CD4-positive, alpha-beta T cell (primary cell): ENCODE data around the gene HSPB2. TPM values are rescaled to one million over a fixed set of nuclear protein-coding genes. Genes with fewer than 3 reads are reported as not detected.

ENCODE experiments used
- ATAC-seq: fragments of 200-7000 bp; cut with Tn5 transposase; one replicate; pipeline ENCODE4 v1.10.0; 2022; ENCODE audit warnings: mild to moderate bottlenecking; ENCODE audit not compliant: poor library complexity
- CTCF ChIA-PET: fragments of 350-600 bp; sonication (Branson Sonifier 250); formaldehyde crosslinking; loops from one replicate; lab custom pipeline; 2021; ENCODE audit warnings: antibody characterized with exemption, inconsistent platforms; lab: Charles Lee
- POLR2A ChIA-PET: fragments of 350-600 bp; sonication (Branson Sonifier 250); formaldehyde crosslinking; loops from one replicate; lab custom pipeline; 2021; ENCODE audit warnings: antibody characterized with exemption, inconsistent platforms; lab: Charles Lee
- DNase-seq, 14 experiments: peaks; one replicate each; pipeline ENCODE4 v3.0.0-alpha.2; 2013 to 2020; ENCODE audit warnings: mixed read lengths in 2 of 14
- H3K27ac ChIP-seq, 2 donors: one replicate each; pipeline versions ENCODE4 v1.5.1 to v1.7.0; 2013; ENCODE audit warnings: low read length in 2 of 2, low read depth in 1 of 2, mild to moderate bottlenecking in 1 of 2
- H3K27me3 ChIP-seq, 2 experiments: 1 replicate in 1 of 2; 2 replicates in 1 of 2; pipeline versions ENCODE4 v1.6.1 to v1.7.0; 2013; ENCODE audit warnings: low read length in 2 of 2, control low read depth in 1 of 2, mild to moderate bottlenecking in 1 of 2, moderate library complexity in 1 of 2; ENCODE audit not compliant: insufficient read depth in 2 of 2, control insufficient read depth in 1 of 2
- H3K36me3 ChIP-seq: one replicate; pipeline ENCODE4 v1.6.1; 2013; ENCODE audit warnings: low read length, control low read depth; ENCODE audit not compliant: insufficient read depth
- H3K4me1 ChIP-seq: one replicate; pipeline ENCODE4 v1.6.1; 2013; ENCODE audit warnings: low read length, control low read depth; ENCODE audit not compliant: insufficient read depth
- H3K4me3 ChIP-seq: one replicate; pipeline ENCODE4 v1.5.1; 2013; ENCODE audit warnings: mild to moderate bottlenecking, low read length, moderate library complexity
- H3K9me3 ChIP-seq, 2 experiments: 1 replicate in 1 of 2; 2 replicates in 1 of 2; pipeline versions ENCODE4 v1.6.1 to v1.7.0; 2013; ENCODE audit warnings: low read length in 2 of 2, mild to moderate bottlenecking in 2 of 2, control low read depth in 1 of 2, moderate library complexity in 1 of 2; ENCODE audit not compliant: control insufficient read depth in 1 of 2, insufficient read depth in 1 of 2
- H3K27ac Mint-ChIP-seq: one replicate; pipeline ENCODE4 v1.8.0; 2020; ENCODE audit warnings: mixed read lengths
- H3K27me3 Mint-ChIP-seq: one replicate; pipeline ENCODE4 v1.8.0; 2021; ENCODE audit warnings: mixed read lengths
- H3K36me3 Mint-ChIP-seq: one replicate; pipeline ENCODE4 v1.8.0; 2021; ENCODE audit warnings: low read depth, mixed read lengths
- H3K4me1 Mint-ChIP-seq: one replicate; pipeline ENCODE4 v1.8.0; 2021; ENCODE audit warnings: low read depth, mixed read lengths
- H3K4me3 Mint-ChIP-seq: one replicate; pipeline ENCODE4 v1.8.0; 2020; ENCODE audit warnings: mild to moderate bottlenecking, mixed read lengths
- H3K9me3 Mint-ChIP-seq: one replicate; pipeline ENCODE4 v1.8.0; 2020; ENCODE audit warnings: mixed read lengths
- intact Hi-C, 2 experiments: fragments of 100-400 bp; cut with DNase I in 1 of 2; cut with micrococcal nuclease in 1 of 2; formaldehyde crosslinking; loops; one replicate each; pipeline versions ENCODE4 v1.15.1 to v1.9.0; 2023 to 2025; cut with DNase I, micrococcal nuclease
- total RNA-seq, 174 experiments: library from RNA in 2 of 174; stranded (reverse) in 2 of 174; gene quantifications; one replicate each; pipeline ENCODE4 v1.2.3 and lab custom pipeline; 2021 to 2026
- TF ChIP-seq, protein P1 (sequence below): fragments of 200-600 bp; IDR thresholded peaks from one replicate; pipeline ENCODE4 v1.8.0; 2022; ENCODE audit warnings: antibody characterized with exemption, mild to moderate bottlenecking

HSPB2 gene
- total RNA-seq, 2 experiments from 2014 or later: not detected

DNA sequence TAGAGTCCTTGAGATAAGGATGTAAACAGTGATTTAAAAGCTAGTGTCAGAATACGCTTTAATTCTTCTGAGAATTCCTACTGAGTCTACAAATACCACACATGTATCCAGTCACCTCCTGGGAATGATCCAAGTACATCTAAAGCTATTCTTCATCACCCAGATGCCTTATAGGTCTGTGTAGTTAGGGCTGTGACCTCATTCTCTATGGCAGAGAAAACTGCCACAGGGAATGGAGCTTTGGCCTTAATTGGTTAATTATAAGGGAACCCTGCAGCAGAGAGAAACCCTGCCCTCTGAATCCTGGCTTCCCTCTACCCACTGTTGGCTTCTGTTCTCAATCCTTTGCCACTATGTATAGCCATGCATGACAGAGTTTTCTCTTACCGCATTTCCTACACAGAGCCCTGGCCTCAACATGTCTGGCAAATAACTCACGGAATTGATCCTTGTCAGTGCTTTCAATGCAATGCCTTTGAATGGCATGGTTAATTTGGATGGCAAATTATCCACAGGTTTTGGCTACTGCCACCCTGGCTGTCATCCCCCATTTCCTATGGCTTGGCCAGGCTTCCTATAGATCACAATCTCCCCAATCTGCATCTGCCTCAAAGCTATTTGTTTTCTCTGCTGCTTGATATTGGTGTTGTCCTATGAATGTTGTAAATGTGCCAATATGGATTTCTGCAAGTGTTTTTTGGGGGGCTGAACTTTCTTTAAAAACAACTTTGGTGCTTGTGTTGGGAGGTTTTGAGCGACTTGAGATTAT lies 27.5 kb downstream of the HSPB2 start:
- no peaks in the 10 kb centered on the region for H3K9me3 Mint-ChIP-seq
- H3K36me3 Mint-ChIP-seq: no peaks in the 10 kb centered on the region
- Histone ChIP-seq H3K4me1 (peaks cover 31% of the 10 kb centered on the region), H3K9me3 (no peaks in the 10 kb centered on the region), H3K27ac (no peak overlapping the region), H3K36me3 (no peaks in the 10 kb centered on the region), H3K4me3 (no peak overlapping the region), H3K27me3 (no peaks in the 10 kb centered on the region)
- H3K27ac Mint-ChIP-seq: peak overlapping the region; percentile 84
- H3K27me3 Mint-ChIP-seq: no peaks in the 10 kb centered on the region
- H3K4me3 Mint-ChIP-seq: no peak overlapping the region
- intact Hi-C loops: loop anchor here (2.0 to 5.0 kb wide), 2 partner anchors 43 to 82 kb away; no protein-coding TSS in a partner anchor
- H3K4me1 Mint-ChIP-seq: peaks cover 43% of the 10 kb centered on the region
- POLR2A ChIA-PET: no interaction called here
- CTCF ChIA-PET: interaction anchor here (1.3 to 1.6 kb wide), 2 partner anchors 13 to 147 kb away, joined by 3 read pairs; partner anchors contain the start of genes SDHD and TIMM8B
- no peak for ATAC-seq
- TF ChIP-seq, protein P1, sequence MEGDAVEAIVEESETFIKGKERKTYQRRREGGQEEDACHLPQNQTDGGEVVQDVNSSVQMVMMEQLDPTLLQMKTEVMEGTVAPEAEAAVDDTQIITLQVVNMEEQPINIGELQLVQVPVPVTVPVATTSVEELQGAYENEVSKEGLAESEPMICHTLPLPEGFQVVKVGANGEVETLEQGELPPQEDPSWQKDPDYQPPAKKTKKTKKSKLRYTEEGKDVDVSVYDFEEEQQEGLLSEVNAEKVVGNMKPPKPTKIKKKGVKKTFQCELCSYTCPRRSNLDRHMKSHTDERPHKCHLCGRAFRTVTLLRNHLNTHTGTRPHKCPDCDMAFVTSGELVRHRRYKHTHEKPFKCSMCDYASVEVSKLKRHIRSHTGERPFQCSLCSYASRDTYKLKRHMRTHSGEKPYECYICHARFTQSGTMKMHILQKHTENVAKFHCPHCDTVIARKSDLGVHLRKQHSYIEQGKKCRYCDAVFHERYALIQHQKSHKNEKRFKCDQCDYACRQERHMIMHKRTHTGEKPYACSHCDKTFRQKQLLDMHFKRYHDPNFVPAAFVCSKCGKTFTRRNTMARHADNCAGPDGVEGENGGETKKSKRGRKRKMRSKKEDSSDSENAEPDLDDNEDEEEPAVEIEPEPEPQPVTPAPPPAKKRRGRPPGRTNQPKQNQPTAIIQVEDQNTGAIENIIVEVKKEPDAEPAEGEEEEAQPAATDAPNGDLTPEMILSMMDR: no peak
- no peak for DNase-seq

DNA sequence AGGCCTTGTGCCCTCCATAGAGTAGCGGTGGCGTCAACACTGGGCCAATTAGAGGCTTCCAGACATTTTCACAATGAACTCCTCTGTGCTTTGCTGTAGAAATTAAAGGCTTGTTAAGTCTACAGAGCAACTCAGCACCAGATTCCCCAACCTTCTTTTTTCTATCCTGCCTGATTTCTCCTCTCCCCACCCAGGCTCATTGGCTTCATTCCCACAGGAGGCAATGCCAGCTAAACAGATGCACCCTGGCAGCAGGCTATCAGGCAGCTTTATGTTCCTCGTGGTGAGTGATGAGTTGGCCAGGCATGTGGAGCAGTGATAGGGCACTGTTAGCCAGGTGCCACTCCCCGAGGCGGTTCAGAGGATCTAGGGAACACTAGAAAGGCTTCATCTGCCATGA lies 29.4 kb downstream of the HSPB2 start:
- Mint-ChIP-seq H3K36me3 (no peaks in the 10 kb centered on the region), H3K27me3 (no peaks in the 10 kb centered on the region), H3K9me3 (no peaks in the 10 kb centered on the region), H3K4me3 (no peak overlapping the region), H3K27ac (no peak overlapping the region), H3K4me1 (peaks cover 29% of the 10 kb centered on the region)
- Histone ChIP-seq H3K36me3 (no peaks in the 10 kb centered on the region), H3K27me3 (no peaks in the 10 kb centered on the region), H3K9me3 (no peaks in the 10 kb centered on the region), H3K27ac (no peak overlapping the region), H3K4me3 (no peak overlapping the region), H3K4me1 (peaks cover 27% of the 10 kb centered on the region)
- DNase-seq (no peak), ATAC-seq (no peak)
- TF ChIP-seq, protein P1: no peak
- POLR2A ChIA-PET: no interaction called here
- intact Hi-C loops: no loop called here
- CTCF ChIA-PET: interaction anchor here (2.0 kb wide), 1 partner anchor 10 kb away, joined by 9 read pairs; no protein-coding TSS in a partner anchor

- DNase-seq (no peak), ATAC-seq (no peak)
- Mint-ChIP-seq H3K27me3 (no peaks in the 10 kb centered on the region), H3K4me3 (no peak overlapping the region), H3K27ac (no peak overlapping the region), H3K36me3 (no peaks in the 10 kb centered on the region), H3K4me1 (peaks cover 22% of the 10 kb centered on the region), H3K9me3 (no peaks in the 10 kb centered on the region)
- POLR2A ChIA-PET: interaction anchor here (1.4 kb wide), 1 partner anchor 16 kb away, joined by 4 read pairs; no protein-coding TSS in a partner anchor
- H3K36me3 ChIP-seq: no peaks in the 10 kb centered on the region
- H3K27ac ChIP-seq: no peak overlapping the region
- peaks cover 19% of the 10 kb centered on the region for H3K4me1 ChIP-seq
- H3K27me3 ChIP-seq: no peaks in the 10 kb centered on the region
- no peaks in the 10 kb centered on the region for H3K9me3 ChIP-seq
- intact Hi-C loops: no loop called here
- no peak overlapping the region for H3K4me3 ChIP-seq
- CTCF ChIA-PET: interaction anchor here (2.0 kb wide), 1 partner anchor 11 kb away, joined by 9 read pairs; no protein-coding TSS in a partner anchor
- TF ChIP-seq, protein P1: no peak
These were observed 30.3 kb downstream of the HSPB2 start for GRCh38 chr11:111942829-111943228.
